ENCODE data around the gene IL13RA1. TPM values are rescaled to one million over a fixed set of nuclear protein-coding genes. Genes with fewer than 3 reads are reported as not detected.
A peak's percentile ranks its signal among the peaks of the same experiment; 100 is the strongest.

IL13RA1 gene
- total and polyA plus RNA-seq, 4 donors = 45.8 to 92.5 (median 73.9) TPM

- Histone ChIP-seq H3K36me3 (ENCODE audit: control insufficient read depth in 1 of 2, insufficient read depth in 2 of 2, low read length in 1 of 2) (peaks cover 0 to 2% of the 10 kb centered on the region in 2 donors), H3K27me3 (ENCODE audit: control insufficient read depth in 1 of 2, insufficient read depth in 2 of 2, low read length in 1 of 2) (no peaks in the 10 kb centered on the region), H3K27ac (ENCODE audit: low read depth in 1 of 2, low read length in 2 of 2) (no peak overlapping the region), H3K4me3 (ENCODE audit: low read length in 2 of 2) (no peak overlapping the region), H3K4me1 (ENCODE audit: control insufficient read depth in 1 of 2, insufficient read depth in 2 of 2, low read length in 2 of 2) (no peaks in the 10 kb centered on the region), H3K9me3 (ENCODE audit: control insufficient read depth, low read length) (no peaks in the 10 kb centered on the region)
- intact Hi-C loops (cut with DNase I) = no loop called here
- ATAC-seq (ENCODE audit: low FRiP score) = no peak
- WGBS, 2 donors = 75 to 91% methylated on average over 3 of the region's 3 CpGs
- no peak for DNase-seq
Measured at GRCh38 chrX:118760025-118760424, 32.6 kb downstream of the IL13RA1 start.

DNA sequence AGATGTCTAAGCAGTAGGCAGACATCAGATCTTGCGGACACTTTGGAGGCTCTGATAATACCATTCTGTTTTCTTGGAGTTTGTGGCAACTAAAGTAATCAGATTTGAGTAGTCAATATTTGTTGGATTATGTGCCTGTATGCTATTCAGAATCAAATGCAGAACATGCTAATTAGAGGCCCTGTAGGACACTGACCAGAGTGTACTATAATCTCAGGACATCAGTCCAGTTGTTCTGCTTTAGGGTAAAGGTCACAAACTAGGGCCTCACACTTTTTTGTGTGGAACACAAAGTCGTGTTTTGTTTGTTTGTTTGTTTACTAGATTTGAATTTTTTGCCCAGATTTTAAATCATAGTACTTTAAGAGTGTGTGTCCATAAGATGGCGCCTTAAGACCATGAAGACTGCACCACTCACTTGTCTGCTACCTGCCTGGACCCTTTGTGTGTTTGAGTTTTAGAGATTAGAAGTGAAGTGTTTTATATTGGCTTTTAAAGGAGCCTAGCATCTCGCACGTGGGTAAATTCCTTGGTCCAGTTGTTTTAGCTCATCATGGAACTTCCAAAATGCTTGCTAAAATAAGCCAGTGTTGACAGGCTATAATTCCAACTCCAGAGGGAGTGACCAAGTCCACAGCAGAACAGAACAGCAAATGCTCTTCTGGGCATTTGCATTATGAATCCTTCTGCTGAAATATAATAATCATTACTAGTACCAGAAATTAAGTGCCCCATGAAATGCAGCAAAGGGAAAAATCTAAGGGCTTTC is 34.7 kb downstream of the IL13RA1 start:
- no peak for DNase-seq
- intact Hi-C loops (cut with DNase I) = no loop called here
- H3K27me3 ChIP-seq (ENCODE audit: control insufficient read depth in 1 of 2, insufficient read depth in 2 of 2, low read length in 1 of 2) = no peaks in the 10 kb centered on the region
- no peak overlapping the region for H3K4me3 ChIP-seq (ENCODE audit: low read length in 2 of 2)
- WGBS, 2 donors = 30 to 41% methylated on average over 5 of the region's 5 CpGs
- ATAC-seq (ENCODE audit: low FRiP score) = no peak
- no peaks in the 10 kb centered on the region for H3K9me3 ChIP-seq (ENCODE audit: control insufficient read depth, low read length)
- H3K27ac ChIP-seq (ENCODE audit: low read depth in 1 of 2, low read length in 2 of 2) = peak overlapping the region in 1 of 2 donors; percentile 19
- no peaks in the 10 kb centered on the region for H3K4me1 ChIP-seq (ENCODE audit: control insufficient read depth in 1 of 2, insufficient read depth in 2 of 2, low read length in 2 of 2)
- peaks cover 0 to 2% of the 10 kb centered on the region in 2 donors for H3K36me3 ChIP-seq (ENCODE audit: control insufficient read depth in 1 of 2, insufficient read depth in 2 of 2, low read length in 1 of 2)

GRCh38 chrX:118763489-118763888 is 36.1 kb downstream of the IL13RA1 start:
- DNase-seq (no peak), ATAC-seq (ENCODE audit: low FRiP score) (no peak)
- H3K27ac ChIP-seq (ENCODE audit: low read depth in 1 of 2, low read length in 2 of 2) = no peak overlapping the region
- intact Hi-C loops (cut with DNase I) = no loop called here
- no peaks in the 10 kb centered on the region for H3K9me3 ChIP-seq (ENCODE audit: control insufficient read depth, low read length)
- WGBS, 2 donors = 92 to 96% methylated on average over 1 of the region's 1 CpG
- peaks cover 0 to 2% of the 10 kb centered on the region in 2 donors for H3K36me3 ChIP-seq (ENCODE audit: control insufficient read depth in 1 of 2, insufficient read depth in 2 of 2, low read length in 1 of 2)
- no peak overlapping the region for H3K4me3 ChIP-seq (ENCODE audit: low read length in 2 of 2)
- H3K4me1 ChIP-seq (ENCODE audit: control insufficient read depth in 1 of 2, insufficient read depth in 2 of 2, low read length in 2 of 2) = no peaks in the 10 kb centered on the region
- H3K27me3 ChIP-seq (ENCODE audit: control insufficient read depth in 1 of 2, insufficient read depth in 2 of 2, low read length in 1 of 2) = no peaks in the 10 kb centered on the region

DNA sequence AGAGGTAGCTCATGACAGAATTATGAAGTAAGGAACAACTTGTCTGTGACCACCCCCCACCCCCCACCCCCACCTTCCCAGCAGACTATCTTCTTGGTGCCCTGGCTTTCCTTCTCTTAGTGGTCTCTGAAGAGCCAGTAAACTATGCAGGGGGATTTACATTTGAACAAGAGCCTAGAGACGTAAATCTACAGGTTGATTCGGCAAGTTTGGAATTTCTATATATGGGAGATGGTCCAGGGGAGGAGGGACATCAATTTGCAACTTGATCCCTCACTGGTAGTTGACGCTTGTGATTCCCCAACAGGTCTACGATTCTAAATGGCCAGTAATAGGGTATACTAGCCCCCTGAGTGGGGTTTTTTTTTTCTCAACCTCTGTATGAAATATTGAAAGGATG is 36.7 kb downstream of the IL13RA1 start:
- H3K9me3 ChIP-seq (ENCODE audit: control insufficient read depth, low read length) = no peaks in the 10 kb centered on the region
- ATAC-seq (ENCODE audit: low FRiP score) (no peak), DNase-seq (no peak)
- H3K36me3 ChIP-seq (ENCODE audit: control insufficient read depth in 1 of 2, insufficient read depth in 2 of 2, low read length in 1 of 2) = peaks cover 0 to 2% of the 10 kb centered on the region in 2 donors
- no peak overlapping the region for H3K27ac ChIP-seq (ENCODE audit: low read depth in 1 of 2, low read length in 2 of 2)
- H3K4me3 ChIP-seq (ENCODE audit: low read length in 2 of 2) = no peak overlapping the region
- no peaks in the 10 kb centered on the region for H3K4me1 ChIP-seq (ENCODE audit: control insufficient read depth in 1 of 2, insufficient read depth in 2 of 2, low read length in 2 of 2)
- intact Hi-C loops (cut with DNase I) = no loop called here
- WGBS, 2 donors = 51 to 82% methylated on average over 4 of the region's 4 CpGs
- H3K27me3 ChIP-seq (ENCODE audit: control insufficient read depth in 1 of 2, insufficient read depth in 2 of 2, low read length in 1 of 2) = no peaks in the 10 kb centered on the region

- H3K27me3 ChIP-seq (ENCODE audit: control insufficient read depth in 1 of 2, insufficient read depth in 2 of 2, low read length in 1 of 2) = no peaks in the 10 kb centered on the region
- no peak overlapping the region for H3K27ac ChIP-seq (ENCODE audit: low read depth in 1 of 2, low read length in 2 of 2)
- H3K4me1 ChIP-seq (ENCODE audit: control insufficient read depth in 1 of 2, insufficient read depth in 2 of 2, low read length in 2 of 2) = no peaks in the 10 kb centered on the region
- no peak overlapping the region for H3K4me3 ChIP-seq (ENCODE audit: low read length in 2 of 2)
- intact Hi-C loops (cut with DNase I) = no loop called here
- no peaks in the 10 kb centered on the region for H3K9me3 ChIP-seq (ENCODE audit: control insufficient read depth, low read length)
- 95 to 98% methylated on average over 38 of the region's 38 CpGs for WGBS, 2 donors
- ATAC-seq (ENCODE audit: low FRiP score) (no peak), DNase-seq (no peak)
- H3K36me3 ChIP-seq (ENCODE audit: control insufficient read depth in 1 of 2, insufficient read depth in 2 of 2, low read length in 1 of 2) = peaks cover 0 to 9% of the 10 kb centered on the region in 2 donors
Measured at GRCh38 chrX:118770133-118770760, 42.8 kb downstream of the IL13RA1 start.

GRCh38 chrX:118772051-118772450 is 44.6 kb downstream of the IL13RA1 start:
- H3K27ac ChIP-seq (ENCODE audit: low read depth in 1 of 2, low read length in 2 of 2) = no peak overlapping the region
- H3K27me3 ChIP-seq (ENCODE audit: control insufficient read depth in 1 of 2, insufficient read depth in 2 of 2, low read length in 1 of 2) = no peaks in the 10 kb centered on the region
- no peak overlapping the region for H3K4me3 ChIP-seq (ENCODE audit: low read length in 2 of 2)
- 86 to 91% methylated on average over 4 of the region's 4 CpGs for WGBS, 2 donors
- H3K36me3 ChIP-seq (ENCODE audit: control insufficient read depth in 1 of 2, insufficient read depth in 2 of 2, low read length in 1 of 2) = peaks cover 0 to 9% of the 10 kb centered on the region in 2 donors
- intact Hi-C loops (cut with DNase I) = no loop called here
- H3K9me3 ChIP-seq (ENCODE audit: control insufficient read depth, low read length) = no peaks in the 10 kb centered on the region
- no peak for ATAC-seq (ENCODE audit: low FRiP score)
- H3K4me1 ChIP-seq (ENCODE audit: control insufficient read depth in 1 of 2, insufficient read depth in 2 of 2, low read length in 2 of 2) = no peaks in the 10 kb centered on the region
- DNase-seq = no peak

DNA sequence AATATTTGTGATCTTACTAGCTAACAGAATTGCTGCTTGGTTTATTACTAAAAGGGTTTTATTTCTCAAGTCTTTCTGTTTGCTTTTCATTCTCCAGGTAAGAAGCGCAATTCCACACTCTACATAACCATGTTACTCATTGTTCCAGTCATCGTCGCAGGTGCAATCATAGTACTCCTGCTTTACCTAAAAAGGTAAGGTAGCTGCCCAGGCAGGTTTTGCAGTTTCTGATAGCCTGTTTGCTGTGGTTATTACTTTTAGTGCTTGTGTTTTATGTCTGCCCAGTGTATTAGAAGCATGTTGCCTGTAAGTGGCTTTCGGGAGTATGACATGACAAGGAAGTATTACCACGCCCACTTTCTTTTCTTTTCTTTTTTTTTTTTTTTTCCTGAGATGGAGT is 46.4 kb downstream of the IL13RA1 start:
- no peak for ATAC-seq (ENCODE audit: low FRiP score)
- no peak overlapping the region for H3K4me3 ChIP-seq (ENCODE audit: low read length in 2 of 2)

DNA sequence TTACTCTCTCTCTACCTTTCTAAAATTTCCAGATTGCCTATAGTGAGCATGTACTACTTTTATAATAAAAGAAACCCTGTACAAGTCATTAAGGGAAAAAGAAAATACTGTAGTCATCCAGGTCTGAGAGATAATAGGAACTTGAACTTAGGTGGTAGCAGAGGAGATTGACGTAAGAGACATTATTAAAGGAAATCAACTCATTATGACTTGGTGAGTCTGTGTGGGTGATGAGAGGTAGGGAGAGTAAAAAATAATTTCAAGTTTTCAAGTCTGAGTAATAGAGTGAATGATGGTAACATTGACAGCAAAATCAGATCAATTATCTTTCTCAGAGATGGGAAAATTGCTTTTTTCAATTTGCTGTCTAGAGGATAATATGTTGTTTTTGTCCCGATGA is 52.2 kb downstream of the IL13RA1 start:
- 89 to 90% methylated on average over 2 of the region's 2 CpGs for WGBS, 2 donors
- no peak overlapping the region for H3K27ac ChIP-seq (ENCODE audit: low read depth in 1 of 2, low read length in 2 of 2)
- no peaks in the 10 kb centered on the region for H3K36me3 ChIP-seq (ENCODE audit: control insufficient read depth in 1 of 2, insufficient read depth in 2 of 2, low read length in 1 of 2)
- no peak for ATAC-seq (ENCODE audit: low FRiP score)
- intact Hi-C loops (cut with DNase I) = no loop called here
- H3K27me3 ChIP-seq (ENCODE audit: control insufficient read depth in 1 of 2, insufficient read depth in 2 of 2, low read length in 1 of 2) = no peaks in the 10 kb centered on the region
- no peaks in the 10 kb centered on the region for H3K9me3 ChIP-seq (ENCODE audit: control insufficient read depth, low read length)
- H3K4me3 ChIP-seq (ENCODE audit: low read length in 2 of 2) = no peak overlapping the region
- no peaks in the 10 kb centered on the region for H3K4me1 ChIP-seq (ENCODE audit: control insufficient read depth in 1 of 2, insufficient read depth in 2 of 2, low read length in 2 of 2)
- no peak for DNase-seq

More for the DNA sequence above, 46.4 kb downstream of the IL13RA1 start:
- no peaks in the 10 kb centered on the region for H3K27me3 ChIP-seq (ENCODE audit: control insufficient read depth in 1 of 2, insufficient read depth in 2 of 2, low read length in 1 of 2)
- WGBS, 2 donors = 92 to 94% methylated on average over 5 of the region's 5 CpGs
- no peaks in the 10 kb centered on the region for H3K9me3 ChIP-seq (ENCODE audit: control insufficient read depth, low read length)
- peaks cover 0 to 9% of the 10 kb centered on the region in 2 donors for H3K36me3 ChIP-seq (ENCODE audit: control insufficient read depth in 1 of 2, insufficient read depth in 2 of 2, low read length in 1 of 2)
- DNase-seq = no peak
- H3K27ac ChIP-seq (ENCODE audit: low read depth in 1 of 2, low read length in 2 of 2) = no peak overlapping the region
- no peaks in the 10 kb centered on the region for H3K4me1 ChIP-seq (ENCODE audit: control insufficient read depth in 1 of 2, insufficient read depth in 2 of 2, low read length in 2 of 2)
- intact Hi-C loops (cut with DNase I) = no loop called here

DNA sequence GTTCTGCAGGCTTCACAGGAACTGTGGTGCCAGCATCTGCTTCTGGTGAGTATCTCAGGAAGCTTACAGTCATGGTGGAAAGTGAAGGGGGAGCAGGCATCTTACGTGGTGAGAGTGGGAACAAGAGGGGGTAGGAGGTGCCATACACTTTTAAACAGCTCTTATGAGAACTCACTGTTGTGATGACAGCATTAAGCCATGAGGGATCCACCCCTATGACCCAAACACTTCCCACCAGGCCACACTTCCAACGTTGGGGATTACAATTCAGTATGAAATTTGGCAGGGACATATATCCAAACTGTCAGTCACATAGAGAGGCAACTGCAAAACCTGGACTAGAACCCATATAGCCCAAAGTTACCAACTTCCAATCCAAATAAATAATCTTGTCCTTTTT is 53.1 kb downstream of the IL13RA1 start:
- Histone ChIP-seq H3K4me3 (ENCODE audit: low read length in 2 of 2) (no peak overlapping the region), H3K9me3 (ENCODE audit: control insufficient read depth, low read length) (no peaks in the 10 kb centered on the region), H3K27ac (ENCODE audit: low read depth in 1 of 2, low read length in 2 of 2) (peak overlapping the region in 1 of 2 donors; percentile 40), H3K4me1 (ENCODE audit: control insufficient read depth in 1 of 2, insufficient read depth in 2 of 2, low read length in 2 of 2) (no peaks in the 10 kb centered on the region), H3K27me3 (ENCODE audit: control insufficient read depth in 1 of 2, insufficient read depth in 2 of 2, low read length in 1 of 2) (no peaks in the 10 kb centered on the region), H3K36me3 (ENCODE audit: control insufficient read depth in 1 of 2, insufficient read depth in 2 of 2, low read length in 1 of 2) (no peaks in the 10 kb centered on the region)
- 22 to 27% methylated on average over 2 of the region's 2 CpGs for WGBS, 2 donors
- DNase-seq (no peak), ATAC-seq (ENCODE audit: low FRiP score) (no peak)
- intact Hi-C loops (cut with DNase I) = no loop called here
